ENCODE data around the gene LY6G6C. TPM values are rescaled to one million over a fixed set of nuclear protein-coding genes. Genes with fewer than 3 reads are reported as not detected.

LY6G6C gene
- total RNA-seq, 1 donor from 2014 or later, result not detected

DNA sequence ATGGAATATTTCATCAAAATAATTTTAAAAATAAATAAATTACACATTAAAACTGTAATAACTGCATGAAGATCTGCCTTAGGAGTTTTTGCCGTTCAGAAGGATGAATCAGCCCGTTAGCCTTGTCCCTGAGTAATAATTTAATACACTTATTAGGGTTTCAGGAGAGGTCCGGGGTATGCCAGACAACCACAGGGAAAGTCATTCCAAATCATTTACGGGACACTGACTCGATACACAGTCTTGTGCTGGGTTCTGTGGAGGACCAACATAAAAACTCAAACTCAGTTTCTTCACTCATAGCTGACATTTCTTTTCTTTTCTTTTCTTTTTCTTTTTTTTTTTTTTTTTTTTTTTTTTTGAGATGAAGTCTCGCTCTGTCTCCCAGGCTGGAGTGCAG is 15.6 kb downstream of the LY6G6C start:
- H3K4me3 ChIP-seq, result no peak overlapping the region
- ATAC-seq (no peak), DNase-seq (no peak)
- peaks cover 22% of the 10 kb centered on the region for H3K4me1 ChIP-seq
- intact Hi-C loops (cut with DNase I), result no loop called here
- H3K27me3 ChIP-seq (ENCODE audit: low read depth), result no peaks in the 10 kb centered on the region
- TF ChIP-seq, protein P1, sequence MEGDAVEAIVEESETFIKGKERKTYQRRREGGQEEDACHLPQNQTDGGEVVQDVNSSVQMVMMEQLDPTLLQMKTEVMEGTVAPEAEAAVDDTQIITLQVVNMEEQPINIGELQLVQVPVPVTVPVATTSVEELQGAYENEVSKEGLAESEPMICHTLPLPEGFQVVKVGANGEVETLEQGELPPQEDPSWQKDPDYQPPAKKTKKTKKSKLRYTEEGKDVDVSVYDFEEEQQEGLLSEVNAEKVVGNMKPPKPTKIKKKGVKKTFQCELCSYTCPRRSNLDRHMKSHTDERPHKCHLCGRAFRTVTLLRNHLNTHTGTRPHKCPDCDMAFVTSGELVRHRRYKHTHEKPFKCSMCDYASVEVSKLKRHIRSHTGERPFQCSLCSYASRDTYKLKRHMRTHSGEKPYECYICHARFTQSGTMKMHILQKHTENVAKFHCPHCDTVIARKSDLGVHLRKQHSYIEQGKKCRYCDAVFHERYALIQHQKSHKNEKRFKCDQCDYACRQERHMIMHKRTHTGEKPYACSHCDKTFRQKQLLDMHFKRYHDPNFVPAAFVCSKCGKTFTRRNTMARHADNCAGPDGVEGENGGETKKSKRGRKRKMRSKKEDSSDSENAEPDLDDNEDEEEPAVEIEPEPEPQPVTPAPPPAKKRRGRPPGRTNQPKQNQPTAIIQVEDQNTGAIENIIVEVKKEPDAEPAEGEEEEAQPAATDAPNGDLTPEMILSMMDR (IDR thresholded peaks at IDR 0.05), result no peak
- no peak overlapping the region for H3K27ac ChIP-seq
- peaks cover under 1% of the 10 kb centered on the region for H3K36me3 ChIP-seq
- no peaks in the 10 kb centered on the region for H3K9me3 ChIP-seq

- H3K27ac ChIP-seq, result peak within 1 kb of the TSS; percentile 98
- ATAC-seq, result peak; percentile 98 to 99
- no peaks in the 10 kb centered on the region for H3K27me3 ChIP-seq (ENCODE audit: low read depth)
- intact Hi-C loops (cut with DNase I), result no loop called here
- peak within 1 kb of the TSS; percentile 81 for H3K4me3 ChIP-seq
- TF ChIP-seq, protein P1 (IDR thresholded peaks at IDR 0.05), result no peak
- H3K4me1 ChIP-seq, result peaks cover 25% of the 10 kb centered on the region
- peak; percentile 100 for DNase-seq
- H3K9me3 ChIP-seq, result no peaks in the 10 kb centered on the region
- H3K36me3 ChIP-seq, result peaks cover 29% of the 10 kb centered on the region
These were observed 18.5 kb downstream of the LY6G6C start, which contains the start of gene ABHD16A for GRCh38 chr6:31702819-31703716. ABHD16A (minus strand) TSS chr6:31703324; CDS start chr6:31703281, 43 bp downstream.

GRCh38 chr6:31702405-31702818 is 19.1 kb downstream of the LY6G6C start:
- ATAC-seq (peak in 1 of 2 donors; percentile 8), DNase-seq (no peak)
- H3K27ac ChIP-seq, result peak overlapping the region; percentile 98
- intact Hi-C loops (cut with DNase I), result no loop called here
- peaks cover 30% of the 10 kb centered on the region for H3K4me1 ChIP-seq
- no peaks in the 10 kb centered on the region for H3K9me3 ChIP-seq
- peaks cover 36% of the 10 kb centered on the region for H3K36me3 ChIP-seq
- TF ChIP-seq, protein P1 (IDR thresholded peaks at IDR 0.05), result no peak
- peak overlapping the region; percentile 81 for H3K4me3 ChIP-seq
- H3K27me3 ChIP-seq (ENCODE audit: low read depth), result no peaks in the 10 kb centered on the region

GRCh38 chr6:31701666-31702404 is 19.7 kb downstream of the LY6G6C start:
- ATAC-seq (peak in 1 of 2 donors; percentile 5), DNase-seq (no peak)
- peaks cover 30% of the 10 kb centered on the region for H3K4me1 ChIP-seq
- no peaks in the 10 kb centered on the region for H3K9me3 ChIP-seq
- TF ChIP-seq, protein P1 (IDR thresholded peaks at IDR 0.05), result no peak
- H3K27ac ChIP-seq, result peak overlapping the region; percentile 98
- no peaks in the 10 kb centered on the region for H3K27me3 ChIP-seq (ENCODE audit: low read depth)
- H3K4me3 ChIP-seq, result peak overlapping the region; percentile 81
- peaks cover 39% of the 10 kb centered on the region for H3K36me3 ChIP-seq
- intact Hi-C loops (cut with DNase I), result no loop called here

DNA sequence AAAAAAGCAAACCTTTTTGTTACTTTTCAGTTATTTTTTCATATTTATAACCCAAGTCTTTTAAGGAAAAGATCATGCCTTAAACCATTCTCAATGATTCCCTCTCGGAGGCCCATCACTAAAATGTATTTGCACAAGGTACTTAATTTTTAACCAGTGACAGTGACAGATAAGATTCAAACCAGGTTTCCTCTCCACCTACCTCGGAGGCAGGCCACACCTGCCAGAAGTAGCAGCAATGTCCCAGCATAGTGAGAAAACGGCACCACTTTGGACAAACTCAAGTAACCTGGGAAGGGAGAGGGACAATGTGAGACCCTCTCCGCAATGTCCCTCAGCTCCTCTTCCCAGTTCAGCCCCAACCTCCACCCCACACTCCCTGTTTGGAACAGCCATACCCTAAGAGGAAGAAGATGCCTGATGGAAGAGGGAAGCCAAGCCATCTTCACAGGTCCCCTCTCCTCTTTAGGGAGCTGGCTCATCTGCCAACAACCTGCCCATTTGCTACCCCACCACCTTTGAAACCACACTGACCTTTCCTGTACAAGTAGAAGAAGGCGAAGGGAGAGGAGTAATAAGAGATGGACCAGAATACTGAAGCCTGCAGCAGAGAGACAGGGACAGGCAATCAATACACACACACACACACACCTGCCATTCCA is 20.7 kb downstream of the LY6G6C start:
- Histone ChIP-seq H3K36me3 (peaks cover 49% of the 10 kb centered on the region), H3K9me3 (no peaks in the 10 kb centered on the region), H3K4me3 (no peak overlapping the region), H3K27me3 (ENCODE audit: low read depth) (no peaks in the 10 kb centered on the region), H3K4me1 (peaks cover 30% of the 10 kb centered on the region), H3K27ac (peak overlapping the region; percentile 98)
- ATAC-seq (no peak), DNase-seq (no peak)
- TF ChIP-seq, protein P1 (IDR thresholded peaks at IDR 0.05), result no peak
- intact Hi-C loops (cut with DNase I), result no loop called here
